ENCODE data around the gene PDE4B.

- no peak for TF ChIP-seq POLR2A (IDR thresholded peaks at IDR 0.05)
- TF ChIP-seq CTCF (IDR thresholded peaks at IDR 0.05) = no peak
These were observed 418.8 kb downstream of the PDE4B start for GRCh38 chr1:66211521-66211920.

All from vagina (tissue), 2 donors.